HepG2 (cell line): ENCODE results near the gene HPCAL1. TPM values are rescaled to one million over a fixed set of nuclear protein-coding genes. Genes with fewer than 3 reads are reported as not detected.

Experiments used
- DMAP1 ChIP-seq: IDR thresholded peaks from 2 replicates; pipeline ENCODE4 v1.6.1; 2016
- DR1 ChIP-seq: sonication (generic); formaldehyde crosslinking; IDR thresholded peaks from 2 replicates; pipeline ENCODE4 v1.8.0; 2021; ENCODE audit warnings: mild to moderate bottlenecking, missing genetic modification reagents, inconsistent platforms
- HOXA3 ChIP-seq: sonication (generic); formaldehyde crosslinking; IDR thresholded peaks from 2 replicates; pipeline ENCODE4 v1.5.0; 2020; ENCODE audit warnings: missing genetic modification reagents
- KLF13 ChIP-seq: sonication (generic); formaldehyde crosslinking; IDR thresholded peaks from 2 replicates; pipeline ENCODE4 v1.4.0; 2020; ENCODE audit warnings: mild to moderate bottlenecking, missing genetic modification reagents
- MXD4 ChIP-seq: IDR thresholded peaks from 2 replicates; pipeline ENCODE4 v1.6.1; 2016; ENCODE audit warnings: mild to moderate bottlenecking, missing biosample characterization, missing genetic modification reagents
- NR2F2 ChIP-seq: IDR thresholded peaks from 2 replicates; pipeline ENCODE4 v1.6.1; 2012; ENCODE audit warnings: low read depth, inconsistent platforms, borderline replicate concordance
- PPARG ChIP-seq: conservative IDR thresholded peaks from 2 replicates; pipeline ENCODE4 v1.6.1; 2016; ENCODE audit warnings: missing biosample characterization, missing genetic modification reagents
- RARG ChIP-seq: sonication (generic); formaldehyde crosslinking; IDR thresholded peaks from 2 replicates; pipeline ENCODE4 v1.4.0; 2020; ENCODE audit warnings: low read depth, mild to moderate bottlenecking, missing genetic modification reagents
- REPIN1 ChIP-seq: sonication (generic); formaldehyde crosslinking; IDR thresholded peaks from 2 replicates; pipeline ENCODE4 v1.8.0; 2022; ENCODE audit warnings: missing genetic modification reagents, low read depth, mild to moderate bottlenecking, borderline replicate concordance
- SALL2 ChIP-seq: sonication (generic); formaldehyde crosslinking; IDR thresholded peaks from 2 replicates; pipeline ENCODE4 v1.8.1; 2023; ENCODE audit warnings: mild to moderate bottlenecking, missing genetic modification reagents, inconsistent platforms
- SP1 ChIP-seq, 2 experiments: fragments of 450-650 bp in 1 of 2; sonication (generic) in 1 of 2; formaldehyde crosslinking in 1 of 2; IDR thresholded peaks; 2 replicates each; pipeline versions ENCODE4 v1.4.0 to v1.6.1; 2016 to 2020; ENCODE audit warnings: missing genetic modification reagents in 1 of 2
- SP2 ChIP-seq: sonication (generic); formaldehyde crosslinking; IDR thresholded peaks from 2 replicates; pipeline ENCODE4 v1.5.1; 2020; ENCODE audit warnings: mild to moderate bottlenecking, missing genetic modification reagents
- ZFX ChIP-seq: sonication (generic); formaldehyde crosslinking; IDR thresholded peaks from 2 replicates; pipeline ENCODE4 v1.4.0; 2020; ENCODE audit warnings: mild to moderate bottlenecking, low read depth, missing genetic modification reagents, moderate library complexity
- ZNF646 ChIP-seq: sonication (generic); formaldehyde crosslinking; IDR thresholded peaks from 2 replicates; pipeline ENCODE4 v1.9.0; 2021; ENCODE audit warnings: mild to moderate bottlenecking, missing genetic modification reagents
- ZSCAN21 ChIP-seq: sonication (generic); formaldehyde crosslinking; IDR thresholded peaks from 2 replicates; pipeline ENCODE4 v1.8.0; 2022; ENCODE audit warnings: mild to moderate bottlenecking, missing genetic modification reagents, moderate library complexity, borderline replicate concordance
- ZSCAN25 ChIP-seq: sonication (generic); formaldehyde crosslinking; IDR thresholded peaks from 2 replicates; pipeline ENCODE4 v1.8.0; 2022; ENCODE audit warnings: mild to moderate bottlenecking, missing genetic modification reagents
- polyA plus RNA-seq, 8 experiments: library from polyadenylated mRNA; depleted of rRNA in 3 of 8; stranded (reverse) in 7 of 8; unstranded in 1 of 8; fragments of >200 nt; fragmentation: Illumina TruSeq in 4 of 8; extraction: Trizol in 4 of 8; gene quantifications; 2 replicates each; pipeline versions ENCODE4 v1.2.1 to v1.2.3, GENCODE V29; 2011 to 2016; ENCODE audit warnings: low read depth in 4 of 8, missing spikeins in 1 of 8, mixed read lengths in 1 of 8; ENCODE audit not compliant: insufficient read depth in 1 of 8
- total RNA-seq, 5 experiments: library from RNA; depleted of rRNA; stranded (reverse); fragments of >200 nt; fragmentation: Illumina TruSeq; extraction: Trizol; gene quantifications; 2 replicates each; pipeline ENCODE4 v1.2.3, GENCODE V29; 2016; ENCODE audit warnings: low read depth in 1 of 5
- TF ChIP-seq, protein P1 (sequence below), 2 experiments: sonication (generic) in 1 of 2; formaldehyde crosslinking in 1 of 2; IDR thresholded peaks; 2 replicates each; pipeline versions ENCODE4 v1.5.1 to v1.6.1; 2011 to 2020; ENCODE audit warnings: borderline replicate concordance in 1 of 2, low read depth in 1 of 2, low read length in 1 of 2, mild to moderate bottlenecking in 1 of 2, missing genetic modification reagents in 1 of 2, moderate library complexity in 1 of 2
- TF ChIP-seq, protein P2 (sequence below): sonication (generic); formaldehyde crosslinking; IDR thresholded peaks from 2 replicates; pipeline ENCODE4 v1.8.0; 2022; ENCODE audit warnings: mild to moderate bottlenecking, missing genetic modification reagents, borderline replicate concordance

Gene HPCAL1
- total and polyA plus RNA-seq, 2 of the 13 experiments (the other 11 are each of a cell fraction or from before 2014, with no cell fraction given), result 29.5 to 29.9 TPM

- TF ChIP-seq, protein P1, sequence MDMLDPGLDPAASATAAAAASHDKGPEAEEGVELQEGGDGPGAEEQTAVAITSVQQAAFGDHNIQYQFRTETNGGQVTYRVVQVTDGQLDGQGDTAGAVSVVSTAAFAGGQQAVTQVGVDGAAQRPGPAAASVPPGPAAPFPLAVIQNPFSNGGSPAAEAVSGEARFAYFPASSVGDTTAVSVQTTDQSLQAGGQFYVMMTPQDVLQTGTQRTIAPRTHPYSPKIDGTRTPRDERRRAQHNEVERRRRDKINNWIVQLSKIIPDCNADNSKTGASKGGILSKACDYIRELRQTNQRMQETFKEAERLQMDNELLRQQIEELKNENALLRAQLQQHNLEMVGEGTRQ (IDR thresholded peaks at IDR 0.05; ENCODE audit: low read depth, low read length), result no peak
- TF ChIP-seq, protein P1 (CRISPR knock-in tag; IDR thresholded peaks at IDR 0.05; ENCODE audit: borderline replicate concordance), result no peak
- no peak for TF ChIP-seq KLF13 (CRISPR knock-in tag)
- no peak for TF ChIP-seq RARG (CRISPR knock-in tag)
- peak; percentile 36; the same call in 1 of the 2 replicates for TF ChIP-seq DR1
- TF ChIP-seq REPIN1 (CRISPR knock-in tag), result peak; percentile 70
- TF ChIP-seq ZFX (CRISPR knock-in tag), result peak; percentile 79
- TF ChIP-seq, protein P2, sequence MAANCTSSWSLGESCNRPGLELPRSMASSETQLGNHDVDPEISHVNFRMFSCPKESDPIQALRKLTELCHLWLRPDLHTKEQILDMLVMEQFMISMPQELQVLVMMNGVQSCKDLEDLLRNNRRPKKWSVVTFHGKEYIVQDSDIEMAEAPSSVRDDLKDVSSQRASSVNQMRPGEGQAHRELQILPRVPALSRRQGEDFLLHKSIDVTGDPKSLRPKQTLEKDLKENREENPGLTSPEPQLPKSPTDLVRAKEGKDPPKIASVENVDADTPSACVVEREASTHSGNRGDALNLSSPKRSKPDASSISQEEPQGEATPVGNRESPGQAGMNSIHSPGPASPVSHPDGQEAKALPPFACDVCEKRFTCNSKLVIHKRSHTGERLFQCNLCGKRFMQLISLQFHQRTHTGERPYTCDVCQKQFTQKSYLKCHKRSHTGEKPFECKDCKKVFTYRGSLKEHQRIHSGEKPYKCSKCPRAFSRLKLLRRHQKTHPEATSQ (CRISPR knock-in tag), result peak; percentile 91; the same call in 1 of the 2 replicates
- peak; percentile 30; the same call in 1 of the 2 replicates for TF ChIP-seq MXD4 (CRISPR knock-in tag)
- TF ChIP-seq SP1 (IDR thresholded peaks at IDR 0.05), result no peak
- TF ChIP-seq SP1 (CRISPR knock-in tag; IDR thresholded peaks at IDR 0.05), result peak; percentile 90
- peak; percentile 63 for TF ChIP-seq ZSCAN21 (CRISPR knock-in tag)
- peak; percentile 84 for TF ChIP-seq HOXA3 (CRISPR knock-in tag)
- no peak for TF ChIP-seq SP2 (CRISPR knock-in tag)
- no peak for TF ChIP-seq ZNF646 (CRISPR knock-in tag)
- peak; percentile 58 for TF ChIP-seq SALL2 (CRISPR knock-in tag)
- peak; percentile 67 for TF ChIP-seq DMAP1
- peak; percentile 88 for TF ChIP-seq ZSCAN25 (CRISPR knock-in tag)
- peak; percentile 76 for TF ChIP-seq PPARG (CRISPR knock-in tag)
- TF ChIP-seq NR2F2, result peak; percentile 72; the same call in 1 of the 2 replicates
Measured at GRCh38 chr2:10302479-10303180, at the start of gene HPCAL1 (continued).
